Cerebellar cortex (tissue), 1 donor: ENCODE measurements around the gene RBM41.
"Not testable (repeated sequence)": the region's sequence is repeated elsewhere in the genome, so short reads cannot be mapped to it uniquely, and the experiment has no call there.

Experiments
- DNase-seq: peaks from one replicate; pipeline ENCODE4 v3.0.0-alpha.2; 2015; ENCODE audit warnings: low spot score

RBM41 gene

GRCh38 chrX:107118322-107119147 lies at the start of gene RBM41:
TSS of gene RBM41 (minus strand) at chrX:107118822. CDS start at chrX:107118773, 49 bp downstream.
- DNase-seq, result peak; percentile 88

GRCh38 chrX:107168257-107168656 lies 49.6 kb upstream of the RBM41 start:
- no peak for DNase-seq

- no peak for DNase-seq
These were observed 48.7 kb upstream of the RBM41 start for GRCh38 chrX:107167163-107167921.

- not testable (repeated sequence) for DNase-seq
These were observed 39.0 kb upstream of the RBM41 start for GRCh38 chrX:107157618-107158017.

- DNase-seq, result not testable (repeated sequence)
These were observed 37.2 kb upstream of the RBM41 start for GRCh38 chrX:107155621-107156430.

- no peak for DNase-seq
These were observed 36.4 kb upstream of the RBM41 start for GRCh38 chrX:107154787-107155620.

GRCh38 chrX:107153005-107153404 lies 34.4 kb upstream of the RBM41 start:
- DNase-seq, result no peak

- DNase-seq, result no peak
These were observed 28.0 kb upstream of the RBM41 start for GRCh38 chrX:107146670-107147069.

- DNase-seq, result no peak
These were observed 17.3 kb upstream of the RBM41 start for GRCh38 chrX:107135965-107136307.

- no peak for DNase-seq
These were observed 16.7 kb upstream of the RBM41 start for GRCh38 chrX:107135049-107135964.

- no peak for DNase-seq
These were observed 5.1 kb upstream of the RBM41 start for GRCh38 chrX:107123750-107124149.

- DNase-seq, result no peak
These were observed 661 bp upstream of the RBM41 start for GRCh38 chrX:107119283-107119682.

GRCh38 chrX:107117993-107118321 lies 665 bp downstream of the RBM41 start:
- peak; percentile 11 for DNase-seq

- no peak for DNase-seq
These were observed 11.2 kb downstream of the RBM41 start for GRCh38 chrX:107107459-107107858.

- no peak for DNase-seq
These were observed 15.6 kb downstream of the RBM41 start for GRCh38 chrX:107102980-107103379.

GRCh38 chrX:107076158-107076557 lies 42.5 kb downstream of the RBM41 start:
- no peak for DNase-seq

GRCh38 chrX:107057731-107058130 lies 60.9 kb downstream of the RBM41 start:
- not testable (repeated sequence) for DNase-seq

- no peak for DNase-seq
These were observed 63.6 kb downstream of the RBM41 start for GRCh38 chrX:107054978-107055377.

- no peak for DNase-seq
These were observed 68.4 kb downstream of the RBM41 start for GRCh38 chrX:107050195-107050709.

- no peak for DNase-seq
These were observed 71.0 kb downstream of the RBM41 start for GRCh38 chrX:107047622-107048021.
